GM20000 (cell line): ENCODE results near the gene CRIP3.

ENCODE experiments used
- DNase-seq: peaks from one replicate; pipeline ENCODE4 v3.0.0; 2012; ENCODE audit warnings: low spot score
- CTCF ChIP-seq: IDR thresholded peaks from 2 replicates; pipeline ENCODE4 v1.5.1; 2012; ENCODE audit warnings: mild to moderate bottlenecking, control low read depth; ENCODE audit errors: extremely low read depth, missing control alignments

CRIP3 gene

GRCh38 chr6:43286980-43287716 lies 21.5 kb downstream of the CRIP3 start:
- TF ChIP-seq CTCF, result no peak
- DNase-seq, result no peak

GRCh38 chr6:43286456-43286979 lies 22.1 kb downstream of the CRIP3 start:
- TF ChIP-seq CTCF, result no peak
- no peak for DNase-seq

- no peak for DNase-seq
- no peak for TF ChIP-seq CTCF
These were observed 22.8 kb downstream of the CRIP3 start for GRCh38 chr6:43285832-43286231.

- no peak for TF ChIP-seq CTCF
- DNase-seq, result peak; percentile 31
These were observed 23.4 kb downstream of the CRIP3 start for GRCh38 chr6:43284991-43285781.

- peak; percentile 32 for DNase-seq
- TF ChIP-seq CTCF, result no peak
These were observed 24.7 kb downstream of the CRIP3 start for GRCh38 chr6:43283905-43284304.

- peak; percentile 23 for DNase-seq
- TF ChIP-seq CTCF, result no peak
These were observed 25.1 kb downstream of the CRIP3 start for GRCh38 chr6:43283514-43283901.
